Hematopoietic multipotent progenitor cell treated with erythropoietin and hydrocortisone succinate and interleukin-3 and kit ligand, for 6 days (in vitro differentiated cells): ENCODE results near the gene KRT75.

Experiments
- DNase-seq: peaks from one replicate; pipeline ENCODE4 v3.0.0-alpha.2; 2015

Gene KRT75

DNA sequence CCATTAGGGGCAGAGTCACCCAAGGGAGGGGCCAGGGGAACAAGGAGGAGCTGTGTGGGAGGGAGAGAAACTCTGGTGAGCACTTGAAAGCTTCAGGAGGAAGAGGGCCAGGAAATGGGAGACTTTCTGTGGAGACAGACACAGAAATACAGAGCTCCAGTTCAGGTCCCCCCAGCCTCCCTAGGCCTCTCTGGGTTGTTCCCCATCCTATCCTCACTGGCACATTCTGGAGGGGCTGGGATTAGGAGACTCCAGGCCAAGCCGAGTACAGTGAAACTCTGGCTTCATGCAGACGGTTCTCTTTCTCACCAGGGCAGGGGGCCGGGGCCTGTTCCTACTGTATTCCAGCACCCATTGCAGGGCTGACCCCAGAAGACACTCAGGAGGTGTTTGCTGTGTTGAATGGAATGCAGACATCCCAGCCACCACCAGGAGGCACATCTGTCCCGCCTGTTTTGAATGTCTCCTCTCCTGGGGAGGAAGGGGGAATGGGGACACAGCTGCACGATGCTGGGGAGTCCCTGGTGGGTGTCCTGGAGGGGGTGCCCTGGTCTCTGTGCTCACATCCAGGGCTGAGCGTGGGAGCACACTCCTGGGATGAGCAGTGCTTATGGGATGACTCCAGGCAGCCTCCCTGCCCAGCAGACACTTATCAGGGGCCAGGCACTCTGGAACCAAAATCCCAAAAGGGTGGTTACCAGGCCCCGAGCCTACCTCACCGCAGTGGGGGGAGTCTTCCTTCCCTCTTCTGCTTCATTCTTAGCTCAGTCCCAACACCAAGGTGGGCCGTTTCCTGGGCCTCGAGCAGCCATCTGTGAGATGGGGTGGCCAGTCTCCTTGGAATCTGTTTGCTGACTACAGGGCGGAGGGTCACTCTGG lies 43.2 kb downstream of the KRT75 start:
- DNase-seq: peak; percentile 51

DNA sequence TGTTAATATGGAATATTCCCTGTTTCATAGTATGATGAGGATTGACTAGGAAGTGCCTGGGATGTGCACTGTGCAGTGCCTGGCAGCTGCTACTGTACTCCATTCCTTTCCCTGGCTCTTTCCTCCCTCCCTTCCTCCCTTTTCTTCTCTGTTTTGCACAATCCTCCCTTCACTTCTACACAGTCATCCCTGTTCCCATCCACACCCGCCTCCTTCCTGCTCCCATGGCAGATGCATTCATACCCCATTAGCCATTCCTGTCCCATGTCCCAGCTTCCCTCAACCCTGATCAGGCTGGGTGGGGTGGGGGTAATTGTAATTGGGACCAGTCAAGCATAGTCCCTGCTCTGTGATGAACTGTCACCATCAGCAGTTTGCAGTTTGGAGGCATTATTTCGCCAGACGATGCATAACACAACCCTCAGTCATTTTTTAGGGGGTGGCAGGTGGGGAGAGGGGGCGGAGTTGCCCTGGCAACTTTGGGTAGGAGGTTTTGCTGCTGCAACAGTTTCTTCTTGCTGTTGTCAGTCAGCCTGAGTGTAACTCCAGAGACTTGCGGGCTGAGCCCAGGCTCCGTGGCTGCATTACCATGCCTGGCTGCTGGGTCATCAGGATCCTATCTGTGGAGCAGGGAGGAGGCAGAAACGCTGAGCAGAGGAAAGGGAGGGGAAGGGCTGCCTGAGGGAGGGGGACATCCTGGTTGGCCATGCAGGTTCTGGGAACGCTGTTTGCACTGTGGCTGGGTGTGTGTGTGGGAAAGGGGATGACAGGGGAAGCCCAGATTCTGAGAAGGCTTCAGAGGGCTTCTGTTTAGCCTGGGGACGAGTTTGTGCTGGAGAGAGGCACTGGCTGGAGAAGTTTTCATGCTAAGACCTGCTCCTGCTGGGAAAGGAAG lies 44.6 kb downstream of the KRT75 start:
- no peak for DNase-seq

DNA sequence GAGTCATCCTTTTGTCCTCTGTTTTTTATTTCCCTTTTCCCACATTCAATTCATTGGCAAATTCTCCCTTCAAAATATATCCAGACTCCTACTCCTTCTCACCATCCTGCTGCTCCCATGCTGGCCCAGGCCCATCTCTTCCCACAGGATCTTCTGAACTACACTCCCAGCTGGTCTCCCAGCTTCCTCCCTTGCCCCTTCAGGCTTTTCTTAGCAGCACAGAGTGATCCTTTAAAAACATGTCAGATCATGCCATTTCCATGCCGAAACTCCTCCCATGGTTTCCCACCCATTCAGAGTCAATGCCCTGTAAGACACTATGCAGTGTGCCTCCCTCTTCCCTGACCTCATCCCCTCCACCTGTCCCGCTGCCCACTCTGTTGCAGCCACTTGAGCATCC lies 46.3 kb downstream of the KRT75 start:
- DNase-seq: no peak

DNA sequence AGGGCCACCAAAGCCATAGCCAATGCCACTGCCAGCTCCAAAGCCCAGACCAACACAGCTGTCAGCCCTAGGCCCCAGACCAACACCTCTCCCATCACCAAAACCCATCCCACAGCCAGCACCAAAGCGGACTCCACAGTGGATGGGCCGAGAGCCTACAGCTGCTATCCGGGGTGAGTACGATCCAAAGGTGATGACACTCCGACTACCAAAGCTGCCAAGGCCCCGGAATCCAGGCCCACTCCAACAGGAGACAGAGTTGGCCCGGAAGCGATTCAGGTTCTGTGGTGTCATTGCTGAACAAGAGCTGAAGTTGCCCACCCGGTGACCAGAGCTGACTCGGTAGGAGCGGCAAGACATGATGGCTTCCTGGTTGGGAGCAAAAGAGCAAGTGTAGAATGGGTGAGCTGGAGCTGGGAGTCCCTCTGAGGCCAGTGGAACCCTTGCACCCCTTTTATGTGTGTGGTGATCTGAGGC lies 48.9 kb downstream of the KRT75 start, which contains the start of gene KRT84:
KRT84 (minus strand) TSS at position 427 of the 477 bp plus-strand sequence; CDS start at position 360, 67 bp downstream.
- DNase-seq: no peak

DNA sequence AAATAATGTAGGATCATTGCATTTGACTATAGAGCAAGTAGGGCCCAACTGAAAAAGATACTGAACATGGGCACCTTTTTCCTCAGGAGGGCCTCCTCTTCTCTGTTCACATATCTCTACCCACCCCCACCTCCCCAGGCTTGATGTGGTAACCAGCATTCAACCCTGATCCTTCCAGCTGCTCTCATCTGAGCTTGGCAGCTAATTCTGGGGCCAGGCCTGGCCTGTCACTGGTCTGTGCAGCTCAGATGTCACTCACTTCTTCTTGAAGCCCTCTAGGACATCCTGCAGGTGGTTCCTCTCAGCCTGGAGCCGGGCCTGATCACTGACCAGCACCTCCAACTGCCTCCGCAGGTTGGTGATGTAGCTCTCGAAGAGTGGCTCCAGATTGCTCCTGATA lies 50.8 kb downstream of the KRT75 start:
- no peak for DNase-seq

DNA sequence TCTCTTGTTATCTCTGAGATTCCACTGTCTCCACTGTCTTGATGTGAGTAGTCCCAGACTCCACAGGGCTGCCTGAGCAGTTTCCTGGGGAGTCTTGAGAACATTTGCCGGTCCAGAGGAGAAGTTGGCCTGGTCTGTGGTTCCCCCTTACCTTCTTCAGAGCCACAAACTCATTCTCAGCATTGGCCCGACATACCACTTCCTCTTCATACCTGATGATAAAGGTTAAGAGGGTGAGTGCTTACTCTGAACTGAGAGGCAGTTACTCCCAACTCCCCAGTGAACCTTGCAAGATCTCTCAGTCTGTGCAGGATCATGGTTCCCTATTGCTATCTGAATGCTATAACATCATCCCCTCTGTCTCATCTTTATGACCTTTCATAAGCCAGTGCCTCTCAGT lies 51.3 kb downstream of the KRT75 start:
- no peak for DNase-seq

DNA sequence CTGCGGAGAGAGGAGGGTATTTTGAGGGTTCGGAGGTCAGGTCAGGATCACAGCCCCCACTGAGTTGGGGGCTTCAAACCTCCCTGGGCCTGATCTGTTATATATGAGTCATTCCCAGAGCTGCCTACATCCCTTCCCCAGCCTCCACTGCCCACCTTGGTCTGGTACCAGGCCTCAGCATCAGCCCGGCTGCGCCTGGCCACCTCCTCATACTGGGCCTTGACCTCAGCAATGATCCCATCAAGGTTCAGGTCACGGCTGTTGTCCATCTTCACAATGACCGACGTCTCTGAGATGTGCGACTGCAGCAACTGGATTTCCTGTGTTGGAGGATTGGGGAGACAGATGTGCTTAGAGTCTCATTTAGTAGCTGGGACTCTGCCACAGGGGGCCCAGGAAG lies 53.0 kb downstream of the KRT75 start:
- no peak for DNase-seq

DNA sequence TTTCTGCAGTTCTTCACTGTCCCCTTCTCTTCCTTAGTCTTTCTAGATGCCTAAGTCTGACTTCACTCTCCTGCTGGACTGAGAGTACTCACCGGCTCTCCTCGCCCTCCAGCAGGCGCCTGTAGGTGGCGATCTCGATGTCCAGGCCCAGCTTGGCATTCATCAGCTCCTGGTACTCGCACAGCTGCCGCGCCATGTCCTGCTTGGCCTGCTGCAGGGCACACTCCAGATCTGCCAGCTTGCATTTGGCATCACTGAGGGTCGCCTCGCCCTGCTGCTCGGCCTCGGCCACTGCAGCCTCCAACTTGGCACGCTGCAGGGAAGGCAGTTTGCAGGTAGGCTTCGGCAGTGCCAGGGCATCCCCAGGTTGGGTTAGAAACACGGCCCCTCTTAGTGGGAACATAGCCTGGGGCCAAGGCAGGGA lies 53.9 kb downstream of the KRT75 start:
- peak; percentile 40 for DNase-seq

DNA sequence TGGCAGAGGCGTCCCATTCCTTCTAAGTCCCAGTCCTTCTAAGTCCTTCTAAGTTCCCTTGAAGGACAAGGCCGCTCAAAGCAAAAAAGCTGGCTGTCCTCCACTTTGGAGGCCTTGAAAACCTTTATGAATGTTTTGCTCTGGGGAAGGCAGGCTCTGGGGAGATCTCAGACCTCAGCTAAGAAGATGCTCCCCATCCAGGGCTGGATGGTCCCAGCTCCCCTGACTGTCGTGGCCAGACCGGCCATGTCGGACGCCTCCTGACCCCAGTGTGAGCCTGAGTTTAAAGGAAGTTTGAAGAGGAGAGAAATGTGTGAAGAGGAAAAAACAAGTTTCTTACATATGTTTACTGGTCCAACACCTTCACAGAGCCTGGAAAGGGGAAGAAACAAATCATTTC lies 54.6 kb downstream of the KRT75 start:
- DNase-seq: no peak

DNA sequence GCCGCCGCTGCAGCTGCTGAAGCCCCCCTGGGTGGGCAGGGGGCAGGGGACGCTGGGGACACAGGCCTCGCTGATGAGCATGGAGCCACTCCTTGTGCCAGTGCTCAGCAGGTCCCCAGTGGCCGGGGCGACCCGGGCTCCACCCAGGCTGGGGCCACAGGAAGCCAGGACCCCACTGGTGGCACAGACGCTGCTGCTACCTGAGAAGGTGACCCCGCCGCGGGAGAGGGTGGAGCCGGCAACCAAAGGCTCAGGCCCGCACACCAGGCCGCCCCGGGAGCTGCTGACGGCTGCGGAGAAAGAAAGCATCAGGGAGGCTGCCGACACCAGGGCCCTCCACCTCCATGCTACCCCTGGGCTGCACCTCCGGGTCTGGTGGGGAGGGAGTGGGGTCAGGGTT lies 56.1 kb downstream of the KRT75 start:
- DNase-seq: no peak

DNA sequence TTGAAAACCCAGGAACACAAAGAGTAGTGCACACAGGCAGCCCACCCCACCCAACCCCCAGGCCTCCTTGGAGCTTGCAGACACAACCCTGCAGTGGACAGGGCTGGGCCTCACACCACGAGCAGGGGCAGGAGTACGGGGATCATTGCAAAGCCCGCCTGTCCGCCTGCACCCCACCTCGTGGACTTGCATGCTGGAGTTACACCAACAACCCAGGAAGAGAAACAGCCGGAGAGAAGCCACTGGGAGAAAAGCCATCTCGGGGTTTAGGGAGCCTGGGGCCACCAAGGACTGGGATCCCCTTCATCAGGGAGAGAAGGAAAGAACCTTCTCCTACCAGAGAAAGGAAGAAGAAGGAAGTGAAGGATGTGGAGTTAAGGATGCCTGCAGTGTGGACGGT lies 56.9 kb downstream of the KRT75 start:
- no peak for DNase-seq
